HCT116 (cell line): ENCODE results near the gene SLC6A17. TPM values are rescaled to one million over a fixed set of nuclear protein-coding genes. Genes with fewer than 3 reads are reported as not detected.

Experiments used
- ATAC-seq: fragments of 200-7000 bp; cut with Tn5 transposase; 2 replicates; pipeline ENCODE4 v1.9.1; 2020; ENCODE audit warnings: mild to moderate bottlenecking, moderate library complexity
- BruUV-seq: library from RNA; stranded (reverse); fragments of 400-500 nt; replicated peaks from 2 replicates; lab custom pipeline; 2021; lab: Mats Ljungman, UMichigan
- CTCF ChIA-PET: fragments of 300-600 bp; sonication (Branson Sonifier 250); formaldehyde crosslinking; loops from one replicate; lab custom pipeline; 2021; ENCODE audit warnings: antibody characterized with exemption; lab: Charles Lee
- POLR2A ChIA-PET: fragments of 300-600, 350-600 bp; sonication (Branson Sonifier 250); formaldehyde crosslinking; loops from one replicate; lab custom pipeline; 2021; ENCODE audit warnings: antibody characterized with exemption; lab: Charles Lee
- RAD21 ChIA-PET, 2 experiments: fragments of 300-600 bp; sonication (Branson Sonifier 250); formaldehyde crosslinking; loops; one replicate each; lab custom pipeline; 2023; ENCODE audit warnings: low total read pairs in 2 of 2; ENCODE audit not compliant: uncharacterized antibody in 2 of 2, unreplicated experiment in 2 of 2, low non-redundant PET in 1 of 2; lab: Charles Lee
- DNase-seq: peaks from one replicate; pipeline ENCODE4 v3.0.0-alpha.2; 2010; ENCODE audit warnings: low read depth, low spot score
- H2AFZ ChIP-seq: fragments of 200-600 bp; shearing (Covaris generic), sonication (generic); 2 replicates; pipeline ENCODE4 v1.6.1; 2017; ENCODE audit warnings: low read depth, mixed run types, mixed read lengths, antibody characterized with exemption, low read length; ENCODE audit not compliant: poor library complexity, severe bottlenecking
- H3K27ac ChIP-seq: 2 replicates; pipeline ENCODE4 v1.5.1; 2012; ENCODE audit warnings: low read depth, low read length
- H3K27me3 ChIP-seq: fragments of 200-600 bp; sonication (generic); 2 replicates; pipeline ENCODE4 v1.6.1; 2016; ENCODE audit warnings: mixed run types, low read length, mixed read lengths; ENCODE audit not compliant: insufficient read depth
- H3K36me3 ChIP-seq, 2 experiments: fragments of 200-500 bp in 1 of 2; fragments of 200-600 bp in 1 of 2; sonication (Bioruptor generic) in 1 of 2; sonication (generic) in 1 of 2; 2 replicates each; pipeline versions ENCODE4 v1.5.1 to v1.6.1; 2014 to 2016; ENCODE audit warnings: low read length in 2 of 2, inconsistent platforms in 1 of 2, mixed read lengths in 1 of 2, mixed run types in 1 of 2; ENCODE audit not compliant: insufficient read depth in 2 of 2, control insufficient read depth in 1 of 2
- H3K4me1 ChIP-seq, 2 experiments: fragments of 200-600 bp in 1 of 2; sonication (generic) in 1 of 2; 2 replicates each; pipeline versions ENCODE4 v1.5.1 to v1.6.1; 2012 to 2017; ENCODE audit warnings: low read length in 2 of 2, inconsistent platforms in 1 of 2, mild to moderate bottlenecking in 1 of 2, mixed read lengths in 1 of 2, mixed run types in 1 of 2, moderate library complexity in 1 of 2; ENCODE audit not compliant: insufficient read depth in 2 of 2, control insufficient read depth in 1 of 2
- H3K4me2 ChIP-seq: fragments of 200-600 bp; sonication (generic); 2 replicates; pipeline ENCODE4 v1.6.1; 2017; ENCODE audit warnings: mixed run types, low read length, mixed read lengths
- H3K4me3 ChIP-seq, 2 experiments: fragments of 200-600 bp in 1 of 2; sonication (generic) in 1 of 2; replicated peaks in 1 of 2; 2 replicates each; pipeline ENCODE4 v1.5.1; 2011 to 2016; ENCODE audit warnings: low read length in 2 of 2, control low read depth in 1 of 2, low read depth in 1 of 2, mild to moderate bottlenecking in 1 of 2, mixed read lengths in 1 of 2, mixed run types in 1 of 2
- H3K79me2 ChIP-seq: fragments of 200-600 bp; sonication (generic); 2 replicates; pipeline ENCODE4 v1.6.1; 2017; ENCODE audit warnings: mild to moderate bottlenecking, mixed run types, low read length, moderate library complexity, mixed read lengths; ENCODE audit not compliant: insufficient read depth
- H3K9ac ChIP-seq: fragments of 200-600 bp; sonication (generic); 2 replicates; pipeline ENCODE4 v1.6.1; 2016; ENCODE audit warnings: low read length, mixed read lengths
- H3K9me2 ChIP-seq: fragments of 200-600 bp; sonication (generic), shearing (Covaris generic); 2 replicates; pipeline ENCODE4 v1.6.1; 2017; ENCODE audit warnings: mixed run types, mild to moderate bottlenecking, moderate library complexity; ENCODE audit not compliant: insufficient read depth
- H3K9me3 ChIP-seq, 2 experiments: fragments of 200-500 bp in 1 of 2; fragments of 200-600 bp in 1 of 2; sonication (Bioruptor generic) in 1 of 2; sonication (generic) in 1 of 2; 2 replicates each; pipeline ENCODE4 v1.6.1; 2014 to 2017; ENCODE audit warnings: low read length in 2 of 2, mixed read lengths in 2 of 2, inconsistent platforms in 1 of 2, low read depth in 1 of 2, mild to moderate bottlenecking in 1 of 2, mixed run types in 1 of 2, moderate library complexity in 1 of 2; ENCODE audit not compliant: control insufficient read depth in 1 of 2, insufficient read depth in 1 of 2
- H4K20me1 ChIP-seq: fragments of 200-600 bp; sonication (generic), shearing (Covaris generic); 2 replicates; pipeline ENCODE4 v1.6.1; 2017; ENCODE audit warnings: mixed run types, mild to moderate bottlenecking, moderate library complexity; ENCODE audit not compliant: insufficient read depth
- ATF3 ChIP-seq: IDR thresholded peaks from 2 replicates; pipeline ENCODE4 v1.6.1; 2012
- CBX3 ChIP-seq: IDR thresholded peaks from 2 replicates; pipeline ENCODE4 v1.6.1; 2012; ENCODE audit warnings: low read depth
- CEBPB ChIP-seq: IDR thresholded peaks from 2 replicates; pipeline ENCODE4 v1.6.1; 2012; ENCODE audit warnings: low read depth
- CTCF ChIP-seq, 3 experiments: fragments of 200-600 bp in 1 of 3; sonication (generic) in 1 of 3; IDR thresholded peaks in 2 of 3; conservative IDR thresholded peaks in 1 of 3; 2 replicates each; pipeline ENCODE4 v1.5.1; 2012 to 2017; ENCODE audit warnings: low read depth in 2 of 3, low read length in 2 of 3, antibody characterized with exemption in 1 of 3, borderline replicate concordance in 1 of 3, control low read depth in 1 of 3, mild to moderate bottlenecking in 1 of 3, mixed read lengths in 1 of 3, mixed run types in 1 of 3, moderate library complexity in 1 of 3; ENCODE audit not compliant: insufficient read depth in 1 of 3
- EGR1 ChIP-seq: IDR thresholded peaks from 2 replicates; pipeline ENCODE4 v1.6.1; 2012; ENCODE audit warnings: low read depth
- ELF1 ChIP-seq: IDR thresholded peaks from 2 replicates; pipeline ENCODE4 v1.6.1; 2012; ENCODE audit warnings: low read depth, borderline replicate concordance
- JUND ChIP-seq: IDR thresholded peaks from 2 replicates; pipeline ENCODE4 v1.6.1; 2012
- MAX ChIP-seq: IDR thresholded peaks from 2 replicates; pipeline ENCODE4 v1.6.1; 2012
- POLR2A ChIP-seq: IDR thresholded peaks from 2 replicates; pipeline ENCODE4 v1.7.0; 2011; ENCODE audit warnings: borderline replicate concordance; ENCODE audit not compliant: insufficient read depth, insufficient read length; ENCODE audit errors: extremely low read depth
- POLR2AphosphoS5 ChIP-seq: IDR thresholded peaks from 2 replicates; pipeline ENCODE4 v1.6.1; 2011; ENCODE audit warnings: mild to moderate bottlenecking, low read depth, low read length, moderate library complexity
- REST ChIP-seq: IDR thresholded peaks from 2 replicates; pipeline ENCODE4 v1.6.1; 2012; ENCODE audit warnings: low read depth
- SP1 ChIP-seq: IDR thresholded peaks from 2 replicates; pipeline ENCODE4 v1.6.1; 2012; ENCODE audit warnings: low read depth
- SRF ChIP-seq: IDR thresholded peaks from 2 replicates; pipeline ENCODE4 v1.6.1; 2012; ENCODE audit warnings: low read depth
- TCF7L2 ChIP-seq: IDR thresholded peaks from 2 replicates; pipeline ENCODE4 v1.7.0; 2011; ENCODE audit warnings: borderline replicate concordance, inconsistent platforms; ENCODE audit not compliant: insufficient read depth, insufficient read length; ENCODE audit errors: extremely low read depth
- YY1 ChIP-seq: IDR thresholded peaks from 2 replicates; pipeline ENCODE4 v1.6.1; 2011; ENCODE audit warnings: low read length, low read depth, moderate library complexity, mild to moderate bottlenecking; ENCODE audit not compliant: insufficient replicate concordance; ENCODE audit errors: extremely low read depth
- ZFX ChIP-seq: fragments of 450-650 bp; IDR thresholded peaks from 2 replicates; pipeline ENCODE4 v1.6.1; 2017
- ZNF274 ChIP-seq: fragments of 200-500 bp; sonication (Bioruptor generic); IDR thresholded peaks from 2 replicates; pipeline ENCODE4 v1.6.1; 2014; ENCODE audit warnings: mild to moderate bottlenecking, low read depth, low read length, inconsistent platforms
- intact Hi-C: fragments of 100-400 bp; cut with micrococcal nuclease; formaldehyde crosslinking; loops from 2 replicates; pipeline ENCODE4 v1.10.0; 2022
- total RNA-seq: library from RNA; stranded (reverse); gene quantifications from one replicate; pipeline ENCODE4 v1.2.1, GENCODE V29; 2021; ENCODE audit not compliant: unreplicated experiment

Gene SLC6A17
- total RNA-seq, 1 experiment from 2014 or later = 10.5 TPM

- POLR2A ChIA-PET = no interaction called here
- TF ChIP-seq ZFX = no peak
- no peak for TF ChIP-seq JUND
- no peak for TF ChIP-seq ELF1
- TF ChIP-seq ZNF274 = no peak
- TF ChIP-seq POLR2A = no peak
- no peak for TF ChIP-seq REST
- TF ChIP-seq POLR2AphosphoS5 = no peak
- TF ChIP-seq YY1 = no peak
- no peak for TF ChIP-seq CEBPB
- TF ChIP-seq ATF3 = no peak
- TF ChIP-seq MAX = no peak
- TF ChIP-seq TCF7L2 = no peak
- no peak for TF ChIP-seq CTCF (IDR thresholded peaks at IDR 0.05 in 2 of 3, conservative IDR thresholded peaks at IDR 0.05 in 1 of 3; ENCODE audit: borderline replicate concordance in 1 of 3, insufficient read depth in 1 of 3, low read depth in 2 of 3, low read length in 2 of 3)
- TF ChIP-seq SRF = no peak
- no peak for TF ChIP-seq CBX3
- TF ChIP-seq EGR1 = no peak
- TF ChIP-seq SP1 = no peak
- TF ChIP-seq, all 23 proteins: peak for 0
- no peak overlapping the region for H3K4me3 ChIP-seq
- no peaks in the 10 kb centered on the region for H4K20me1 ChIP-seq
- H3K4me2 ChIP-seq = no peak overlapping the region
- intact Hi-C loops = no loop called here
- H3K9ac ChIP-seq = no peak overlapping the region
- H3K36me3 ChIP-seq = no peaks in the 10 kb centered on the region
- H3K27ac ChIP-seq = no peak overlapping the region
- BruUV-seq = no TSS peak
- no peak for ATAC-seq
- ChIA-PET RAD21 (no interaction called here), CTCF (interaction anchor here (2.3 kb wide), 1 partner anchor 18 kb away, joined by 8 read pairs; no protein-coding TSS in a partner anchor)
- DNase-seq = no peak
- H3K27me3 ChIP-seq = no peaks in the 10 kb centered on the region
- no peaks in the 10 kb centered on the region for H3K9me2 ChIP-seq
- H3K79me2 ChIP-seq = no peaks in the 10 kb centered on the region
- H3K4me1 ChIP-seq = no peaks in the 10 kb centered on the region
- no peaks in the 10 kb centered on the region for H3K9me3 ChIP-seq
- H2AFZ ChIP-seq = no peak overlapping the region
Observed at GRCh38 chr1:110190282-110190929, 40.1 kb downstream of the SLC6A17 start.
